DOHH2 (cell line): ENCODE data around the gene RIT2.

Source experiments
- H3F3A ChIP-seq: fragments of 200-600 bp; sonication (generic), shearing (Covaris generic); 2 replicates; pipeline ENCODE4 v1.6.0; 2016; ENCODE audit warnings: antibody characterized with exemption, mild to moderate bottlenecking; ENCODE audit not compliant: control insufficient read depth, insufficient read depth
- H3K27ac ChIP-seq: fragments of 200-600 bp; sonication (generic); 2 replicates; pipeline ENCODE4 v1.5.1; 2014; ENCODE audit warnings: low read depth, mild to moderate bottlenecking, low read length, moderate library complexity
- H3K27me3 ChIP-seq: fragments of 200-600 bp; sonication (generic); 2 replicates; pipeline ENCODE4 v1.6.1; 2014; ENCODE audit warnings: mild to moderate bottlenecking, low read length, mixed read lengths; ENCODE audit not compliant: control insufficient read depth
- H3K36me3 ChIP-seq: fragments of 200-600 bp; sonication (generic); 2 replicates; pipeline ENCODE4 v1.6.1; 2014; ENCODE audit warnings: mild to moderate bottlenecking, low read length, moderate library complexity, mixed read lengths; ENCODE audit not compliant: control insufficient read depth
- H3K4me1 ChIP-seq: fragments of 200-600 bp; sonication (generic); 2 replicates; pipeline ENCODE4 v1.6.1; 2014; ENCODE audit warnings: mild to moderate bottlenecking, low read length, mixed read lengths; ENCODE audit not compliant: control insufficient read depth
- H3K4me2 ChIP-seq: fragments of 200-600 bp; sonication (generic); 2 replicates; pipeline ENCODE4 v1.6.0; 2014; ENCODE audit warnings: mild to moderate bottlenecking, low read length, moderate library complexity
- H3K4me3 ChIP-seq: fragments of 200-600 bp; sonication (generic); 2 replicates; pipeline ENCODE4 v1.5.1; 2014; ENCODE audit warnings: mild to moderate bottlenecking, low read length, mixed read lengths
- H3K79me2 ChIP-seq: fragments of 200-600 bp; sonication (generic); 2 replicates; pipeline ENCODE4 v1.6.1; 2014; ENCODE audit warnings: mild to moderate bottlenecking, low read length, mixed read lengths; ENCODE audit not compliant: control insufficient read depth
- H3K9me2 ChIP-seq: fragments of 200-600 bp; sonication (generic); replicated peaks from 2 replicates; pipeline ENCODE4 v1.6.1; 2014; ENCODE audit warnings: mild to moderate bottlenecking, low read length, mixed read lengths; ENCODE audit not compliant: control insufficient read depth
- H3K9me3 ChIP-seq: fragments of 200-600 bp; sonication (generic); 2 replicates; pipeline ENCODE4 v1.6.1; 2014; ENCODE audit warnings: antibody characterized with exemption, low read length, mixed read lengths; ENCODE audit not compliant: control insufficient read depth, insufficient read depth
- H4K20me1 ChIP-seq: fragments of 200-600 bp; sonication (generic); 2 replicates; pipeline ENCODE4 v1.6.0; 2014; ENCODE audit warnings: low read depth, mild to moderate bottlenecking, antibody characterized with exemption, low read length, moderate library complexity; ENCODE audit not compliant: control insufficient read depth, insufficient read depth
- CTCF ChIP-seq: fragments of 200-600 bp; sonication (generic); IDR thresholded peaks from one replicate; pipeline ENCODE4 v1.5.1; 2014; ENCODE audit warnings: antibody characterized with exemption, mild to moderate bottlenecking, low read depth, low read length; ENCODE audit not compliant: poor library complexity, severe bottlenecking
- EZH2phosphoT487 ChIP-seq: fragments of 200-600 bp; sonication (generic); IDR thresholded peaks from 2 replicates; pipeline ENCODE4 v1.6.1; 2017; ENCODE audit warnings: borderline replicate concordance, mild to moderate bottlenecking, antibody characterized with exemption, low read length, moderate library complexity, mixed read lengths

RIT2 gene

GRCh38 chr18:43155842-43156241, 40.4 kb upstream of the RIT2 start:
- Histone ChIP-seq H3K4me3 (no peak overlapping the region), H3K9me2 (no peaks in the 10 kb centered on the region), H3K36me3 (no peaks in the 10 kb centered on the region), H3K4me2 (no peak overlapping the region), H3K27ac (no peak overlapping the region), H3K9me3 (no peaks in the 10 kb centered on the region), H3K27me3 (no peaks in the 10 kb centered on the region), H4K20me1 (no peaks in the 10 kb centered on the region), H3K4me1 (no peaks in the 10 kb centered on the region), H3K79me2 (no peaks in the 10 kb centered on the region), H3F3A (no peaks in the 10 kb centered on the region)
- TF ChIP-seq EZH2phosphoT487 (no peak), CTCF (no peak)

GRCh38 chr18:43148231-43148630, 32.7 kb upstream of the RIT2 start:
- Histone ChIP-seq H3K27ac (no peak overlapping the region), H4K20me1 (no peaks in the 10 kb centered on the region), H3K9me2 (no peaks in the 10 kb centered on the region), H3K4me2 (no peak overlapping the region), H3K36me3 (no peaks in the 10 kb centered on the region), H3K4me3 (no peak overlapping the region), H3K9me3 (no peaks in the 10 kb centered on the region), H3K79me2 (no peaks in the 10 kb centered on the region), H3K4me1 (no peaks in the 10 kb centered on the region), H3K27me3 (no peaks in the 10 kb centered on the region), H3F3A (no peaks in the 10 kb centered on the region)
- TF ChIP-seq EZH2phosphoT487 (no peak), CTCF (no peak)

- TF ChIP-seq CTCF, result no peak
- no peak for TF ChIP-seq EZH2phosphoT487
- H3K9me3 ChIP-seq, result no peaks in the 10 kb centered on the region
These were observed 25.7 kb upstream of the RIT2 start for GRCh38 chr18:43141208-43141607.

More at GRCh38 chr18:43141208-43141607, 25.7 kb upstream of the RIT2 start:
- Histone ChIP-seq H3K27ac (no peak overlapping the region), H3K4me2 (no peak overlapping the region), H3K79me2 (no peaks in the 10 kb centered on the region), H3K4me1 (no peaks in the 10 kb centered on the region), H3F3A (no peaks in the 10 kb centered on the region), H3K36me3 (no peaks in the 10 kb centered on the region), H3K9me2 (0 out of 2 replicates have a peak, but pooled peaks cover 2% of the 10 kb centered on the region), H3K27me3 (no peaks in the 10 kb centered on the region), H4K20me1 (no peaks in the 10 kb centered on the region), H3K4me3 (no peak overlapping the region)
